Stimulated activated CD8-positive, alpha-beta memory T cell treated with anti-CD3 and anti-CD28 coated beads, Interleukin-7, amount 100 ng/mL, for 48 hours (primary cell): ENCODE measurements around the gene NT5C3A.

ENCODE experiments used
- DNase-seq, 2 donors: peaks; one replicate each; pipeline ENCODE4 v3.0.0-alpha.2; 2020; ENCODE audit warnings: low read depth in 1 of 2; ENCODE audit errors: extremely low read depth in 1 of 2

Gene NT5C3A

GRCh38 chr7:33076737-33077136, 14.2 kb upstream of the NT5C3A start:
- DNase-seq: no peak

GRCh38 chr7:33075818-33076518, 13.4 kb upstream of the NT5C3A start:
- DNase-seq: no peak

GRCh38 chr7:33073243-33073642, 10.7 kb upstream of the NT5C3A start:
- no peak for DNase-seq

GRCh38 chr7:33072471-33072870, 9.9 kb upstream of the NT5C3A start:
- no peak for DNase-seq

GRCh38 chr7:33070831-33071230, 8.3 kb upstream of the NT5C3A start:
- no peak for DNase-seq

GRCh38 chr7:33070277-33070676, 7.7 kb upstream of the NT5C3A start:
- DNase-seq: no peak

- no peak for DNase-seq
Observed at GRCh38 chr7:33067921-33068320, 5.3 kb upstream of the NT5C3A start.

GRCh38 chr7:33066771-33067170, 4.2 kb upstream of the NT5C3A start:
- no peak for DNase-seq

- DNase-seq: no peak
Observed at GRCh38 chr7:33065981-33066380, 3.4 kb upstream of the NT5C3A start.

- DNase-seq: peak; percentile 79 to 86
Observed at GRCh38 chr7:33062782-33063443, 337 bp upstream of the NT5C3A start.

- DNase-seq: no peak
Observed at GRCh38 chr7:33061282-33061937, 1.2 kb downstream of the NT5C3A start.

GRCh38 chr7:33059635-33060034, 2.9 kb downstream of the NT5C3A start:
- no peak for DNase-seq

- DNase-seq: no peak
Observed at GRCh38 chr7:33055158-33055557, 7.4 kb downstream of the NT5C3A start.

GRCh38 chr7:33054261-33054964, 8.2 kb downstream of the NT5C3A start:
- DNase-seq: no peak

GRCh38 chr7:33053721-33054120, 8.9 kb downstream of the NT5C3A start:
- no peak for DNase-seq

- DNase-seq: no peak
Observed at GRCh38 chr7:33050535-33051318, 11.8 kb downstream of the NT5C3A start.

GRCh38 chr7:33048704-33049103, 13.9 kb downstream of the NT5C3A start:
- DNase-seq: no peak

- no peak for DNase-seq
Observed at GRCh38 chr7:33048257-33048656, 14.3 kb downstream of the NT5C3A start.

- no peak for DNase-seq
Observed at GRCh38 chr7:33044986-33045385, 17.6 kb downstream of the NT5C3A start.

- no peak for DNase-seq
Observed at GRCh38 chr7:33044401-33044718, 18.2 kb downstream of the NT5C3A start.
